ENCODE results near the gene ZNF727. TPM values are rescaled to one million over a fixed set of nuclear protein-coding genes. Genes with fewer than 3 reads are reported as not detected.
A peak's percentile ranks its signal among the peaks of the same experiment; 100 is the strongest.
"Not testable (repeated sequence)": the region's sequence is repeated elsewhere in the genome, so short reads cannot be mapped to it uniquely, and the experiment has no call there.

The ZNF727 gene
- total RNA-seq = under 1 TPM in 2 of 3 donors, not detected in 1; 0.18 to 0.83 TPM

- H3K9me3 Mint-ChIP-seq = peaks cover 28% of the 10 kb centered on the region
- ATAC-seq (peak; percentile 74 to 82), DNase-seq (no peak)
- no peaks in the 10 kb centered on the region for H3K36me3 Mint-ChIP-seq (ENCODE audit: insufficient read depth)
- peak within 1 kb of the TSS; percentile 67 for H3K4me3 Mint-ChIP-seq
- H3K4me1 Mint-ChIP-seq (ENCODE audit: low read depth) = no peaks in the 10 kb centered on the region
- no peaks in the 10 kb centered on the region for H3K27me3 Mint-ChIP-seq (ENCODE audit: low read depth)
These were observed at the start of gene ZNF727 for GRCh38 chr7:64045301-64046040. Gene ZNF727 (plus strand): TSS chr7:64045434. CDS start chr7:64045622, 188 bp downstream.

- no peak within 1 kb of the TSS for H3K4me3 Mint-ChIP-seq
- DNase-seq (no peak), ATAC-seq (no peak)
- H3K9me3 Mint-ChIP-seq = peaks cover 13% of the 10 kb centered on the region
- H3K27me3 Mint-ChIP-seq (ENCODE audit: low read depth) = no peaks in the 10 kb centered on the region
- no peaks in the 10 kb centered on the region for H3K4me1 Mint-ChIP-seq (ENCODE audit: low read depth)
- no peaks in the 10 kb centered on the region for H3K36me3 Mint-ChIP-seq (ENCODE audit: insufficient read depth)
These were observed 46.7 kb upstream of the ZNF727 start, which contains the start of gene ZNF722 for GRCh38 chr7:63998549-63998948. Gene ZNF722 (plus strand): TSS chr7:63998849. CDS start chr7:63998962, 113 bp downstream.

GRCh38 chr7:64015496-64015895 lies 29.7 kb upstream of the ZNF727 start:
- not testable (repeated sequence) for DNase-seq; ATAC-seq; H3K36me3 Mint-ChIP-seq (ENCODE audit: insufficient read depth); H3K4me1 Mint-ChIP-seq (ENCODE audit: low read depth); H3K27me3 Mint-ChIP-seq (ENCODE audit: low read depth); H3K4me3 Mint-ChIP-seq
- peaks cover 53% of the 10 kb centered on the region for H3K9me3 Mint-ChIP-seq

GRCh38 chr7:64035388-64035787 lies 9.8 kb upstream of the ZNF727 start:
- Mint-ChIP-seq H3K4me3 (no peak overlapping the region), H3K27me3 (ENCODE audit: low read depth) (no peaks in the 10 kb centered on the region), H3K36me3 (ENCODE audit: insufficient read depth) (peaks cover 2% of the 10 kb centered on the region), H3K9me3 (peaks cover 35% of the 10 kb centered on the region), H3K4me1 (ENCODE audit: low read depth) (no peaks in the 10 kb centered on the region)
- ATAC-seq (no peak), DNase-seq (no peak)

- peaks cover 2% of the 10 kb centered on the region for H3K36me3 Mint-ChIP-seq (ENCODE audit: insufficient read depth)
- H3K4me3 Mint-ChIP-seq = no peak overlapping the region
- no peak for ATAC-seq
- peaks cover 33% of the 10 kb centered on the region for H3K9me3 Mint-ChIP-seq
- H3K27me3 Mint-ChIP-seq (ENCODE audit: low read depth) = no peaks in the 10 kb centered on the region
- no peak for DNase-seq
- H3K4me1 Mint-ChIP-seq (ENCODE audit: low read depth) = no peaks in the 10 kb centered on the region
These were observed 8.1 kb upstream of the ZNF727 start for GRCh38 chr7:64037095-64037494.

GRCh38 chr7:64046041-64046389 lies 781 bp downstream of the ZNF727 start:
- Mint-ChIP-seq H3K36me3 (ENCODE audit: insufficient read depth) (no peaks in the 10 kb centered on the region), H3K4me3 (no peak overlapping the region), H3K27me3 (ENCODE audit: low read depth) (no peaks in the 10 kb centered on the region), H3K9me3 (peaks cover 28% of the 10 kb centered on the region), H3K4me1 (ENCODE audit: low read depth) (no peaks in the 10 kb centered on the region)
- DNase-seq (no peak), ATAC-seq (no peak)

GRCh38 chr7:64077837-64078698 lies 32.8 kb downstream of the ZNF727 start:
- not testable (repeated sequence) for H3K4me1 Mint-ChIP-seq (ENCODE audit: low read depth); H3K36me3 Mint-ChIP-seq (ENCODE audit: insufficient read depth); ATAC-seq; DNase-seq; H3K27me3 Mint-ChIP-seq (ENCODE audit: low read depth); H3K4me3 Mint-ChIP-seq
- H3K9me3 Mint-ChIP-seq = peaks cover 62% of the 10 kb centered on the region

GRCh38 chr7:64078699-64078994 lies 33.4 kb downstream of the ZNF727 start:
- H3K9me3 Mint-ChIP-seq = peaks cover 57% of the 10 kb centered on the region
- no peak for ATAC-seq

GRCh38 chr7:64087501-64087900 lies 42.3 kb downstream of the ZNF727 start:
- no peak for DNase-seq
- H3K9me3 Mint-ChIP-seq = peaks cover 23% of the 10 kb centered on the region
- H3K4me3 Mint-ChIP-seq = no peak overlapping the region
- no peaks in the 10 kb centered on the region for H3K36me3 Mint-ChIP-seq (ENCODE audit: insufficient read depth)
- no peaks in the 10 kb centered on the region for H3K4me1 Mint-ChIP-seq (ENCODE audit: low read depth)
- no peak for ATAC-seq
- no peaks in the 10 kb centered on the region for H3K27me3 Mint-ChIP-seq (ENCODE audit: low read depth)

More at GRCh38 chr7:64078699-64078994, 33.4 kb downstream of the ZNF727 start:
- Mint-ChIP-seq H3K27me3 (ENCODE audit: low read depth) (no peaks in the 10 kb centered on the region), H3K4me1 (ENCODE audit: low read depth) (no peaks in the 10 kb centered on the region), H3K36me3 (ENCODE audit: insufficient read depth) (peaks cover 9% of the 10 kb centered on the region), H3K4me3 (no peak overlapping the region)
- DNase-seq = no peak

GRCh38 chr7:64088863-64089262 lies 43.6 kb downstream of the ZNF727 start:
- H3K4me3 Mint-ChIP-seq; H3K27me3 Mint-ChIP-seq (ENCODE audit: low read depth); DNase-seq; H3K4me1 Mint-ChIP-seq (ENCODE audit: low read depth); ATAC-seq; H3K36me3 Mint-ChIP-seq (ENCODE audit: insufficient read depth): not testable (repeated sequence)
- peaks cover 26% of the 10 kb centered on the region for H3K9me3 Mint-ChIP-seq

Other genes starting within 250 kb of the ZNF727 start
- not detected for gene ZNF722, start 46.6 kb upstream of the ZNF727 start, total RNA-seq
- gene ZNF735, start 161.8 kb downstream of the ZNF727 start, total RNA-seq = not detected
- not detected for gene ZNF679, start 183.0 kb downstream of the ZNF727 start, total RNA-seq

All from activated T-cell treated with anti-CD3 and anti-CD28 coated beads, Interleukin-2, amount 50 U/mL, for 4 hours (primary cell).